HG02981 (cell line): ENCODE results near the gene DMAP1.

Experiments
- ATAC-seq: cut with Tn5 transposase; IDR thresholded peaks from one replicate; pipeline ENCODE4 v1.9.1; 2021; ENCODE audit warnings: mild to moderate bottlenecking, moderate library complexity; ENCODE audit not compliant: unreplicated experiment

Gene DMAP1

GRCh38 chr1:44227211-44227610, 13.9 kb downstream of the DMAP1 start:
- ATAC-seq = no peak

GRCh38 chr1:44228218-44228617, 14.9 kb downstream of the DMAP1 start:
- ATAC-seq = no peak

GRCh38 chr1:44229435-44230167, 16.3 kb downstream of the DMAP1 start:
- no peak for ATAC-seq

GRCh38 chr1:44230796-44231195, 17.5 kb downstream of the DMAP1 start:
- ATAC-seq = no peak

GRCh38 chr1:44233593-44233992, 20.3 kb downstream of the DMAP1 start:
- no peak for ATAC-seq

GRCh38 chr1:44235808-44236207, 22.5 kb downstream of the DMAP1 start:
- no peak for ATAC-seq

- ATAC-seq = no peak
Measured at GRCh38 chr1:44236490-44237272, 23.4 kb downstream of the DMAP1 start.

- ATAC-seq = peak; percentile 57
Measured at GRCh38 chr1:44237721-44238457, 24.6 kb downstream of the DMAP1 start.

GRCh38 chr1:44238660-44239059, 25.4 kb downstream of the DMAP1 start:
- no peak for ATAC-seq

- no peak for ATAC-seq
Measured at GRCh38 chr1:44239331-44239960, 26.2 kb downstream of the DMAP1 start.

GRCh38 chr1:44239961-44240371, 26.7 kb downstream of the DMAP1 start:
- ATAC-seq = no peak

GRCh38 chr1:44240802-44241671, 27.8 kb downstream of the DMAP1 start:
- ATAC-seq = no peak

- ATAC-seq = no peak
Measured at GRCh38 chr1:44242746-44243145, 29.5 kb downstream of the DMAP1 start.

GRCh38 chr1:44243782-44244495, 30.7 kb downstream of the DMAP1 start:
- ATAC-seq = no peak

- ATAC-seq = no peak
Measured at GRCh38 chr1:44244986-44245385, 31.7 kb downstream of the DMAP1 start.

GRCh38 chr1:44246806-44247205, 33.5 kb downstream of the DMAP1 start:
- ATAC-seq = no peak

- ATAC-seq = no peak
Measured at GRCh38 chr1:44249543-44249942, 36.3 kb downstream of the DMAP1 start.

- no peak for ATAC-seq
Measured at GRCh38 chr1:44250068-44250781, 37.0 kb downstream of the DMAP1 start.

- ATAC-seq = no peak
Measured at GRCh38 chr1:44251486-44251885, 38.2 kb downstream of the DMAP1 start.
